ENCODE results near the gene HTR3C.
A peak's percentile ranks its signal among the peaks of the same experiment; 100 is the strongest.

Gene HTR3C

DNA sequence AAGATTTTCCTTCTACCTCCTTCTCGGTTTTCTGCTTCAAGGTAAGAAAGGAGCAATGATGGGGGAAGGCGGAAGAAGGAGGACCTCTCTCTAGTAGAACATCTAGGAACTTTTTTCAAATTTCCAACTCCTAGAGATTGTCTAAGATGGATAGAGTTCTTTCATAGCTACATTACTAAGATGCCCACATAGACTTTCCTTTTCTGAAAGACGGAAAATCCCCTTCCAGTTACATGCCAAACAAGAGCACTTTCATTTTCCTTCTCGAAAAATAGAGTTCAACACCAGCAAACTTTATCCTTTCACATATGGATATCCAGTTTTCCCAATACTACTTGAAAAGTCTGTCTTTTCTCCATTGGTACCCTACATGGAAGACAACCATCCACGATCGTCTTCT, 44.7 kb downstream of the HTR3C start:
- no peak for DNase-seq

DNA sequence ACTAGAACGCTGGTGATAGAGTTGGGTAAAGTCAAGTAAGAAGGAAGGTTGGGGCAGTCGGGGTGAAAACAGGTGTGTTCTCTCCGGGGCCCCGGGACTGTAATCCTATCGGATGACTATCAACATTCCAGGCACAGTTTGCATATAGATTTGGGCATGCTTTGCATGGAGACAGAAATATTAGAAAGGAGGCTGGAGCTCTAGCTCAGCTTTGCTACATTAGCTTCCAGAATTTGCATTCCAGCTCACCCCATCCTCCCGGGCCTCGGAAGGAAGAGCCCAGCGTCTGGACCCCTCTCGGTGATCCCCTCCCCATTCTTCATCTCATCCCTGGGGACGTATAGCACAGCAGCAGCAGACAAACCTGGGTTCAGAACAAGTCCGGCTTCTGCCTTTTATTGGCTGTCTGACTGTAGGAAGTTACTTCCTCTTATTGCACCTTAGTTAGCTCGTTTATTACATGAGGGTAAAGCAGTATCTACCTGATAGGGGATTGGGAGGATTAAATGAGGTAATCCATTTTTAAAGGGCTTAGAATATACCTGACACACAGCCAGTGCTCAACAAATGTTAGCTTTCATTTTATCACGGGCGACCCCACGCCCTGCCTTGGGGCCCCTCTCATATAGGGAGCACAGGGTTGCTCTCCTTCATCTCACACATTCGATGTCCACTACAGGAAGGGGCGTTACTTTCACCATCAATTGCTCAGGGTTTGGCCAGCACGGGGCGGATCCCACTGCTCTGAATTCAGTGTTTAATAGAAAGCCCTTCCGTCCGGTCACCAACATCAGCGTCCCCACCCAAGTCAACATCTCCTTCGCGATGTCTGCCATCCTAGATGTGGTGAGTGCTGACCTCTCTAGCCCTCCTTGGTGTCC, 47.2 kb downstream of the HTR3C start:
- peak; percentile 98 for DNase-seq

All from NCI-H526 treated with DMSO at 0.1 percent for 48 hours (cell line).